ENCODE data around the gene NUS1.
"Not testable (repeated sequence)": the region's sequence is repeated elsewhere in the genome, so short reads cannot be mapped to it uniquely, and the experiment has no call there.

NUS1 gene

GRCh38 chr6:117674991-117675657, at the start of gene NUS1:
NUS1 (plus strand) TSS chr6:117675469; CDS start chr6:117675671, 202 bp downstream.
- peak; percentile 89 for DNase-seq

- no peak for DNase-seq
Measured at GRCh38 chr6:117627533-117627932, 47.7 kb upstream of the NUS1 start.

- no peak for DNase-seq
Measured at GRCh38 chr6:117629119-117629660, 46.1 kb upstream of the NUS1 start.

GRCh38 chr6:117637770-117638169, 37.5 kb upstream of the NUS1 start:
- DNase-seq, result no peak

GRCh38 chr6:117642976-117643375, 32.3 kb upstream of the NUS1 start:
- no peak for DNase-seq

GRCh38 chr6:117651984-117652383, 23.3 kb upstream of the NUS1 start:
- DNase-seq, result not testable (repeated sequence)

- DNase-seq, result no peak
Measured at GRCh38 chr6:117653949-117654348, 21.3 kb upstream of the NUS1 start.

GRCh38 chr6:117655380-117655779, 19.9 kb upstream of the NUS1 start:
- no peak for DNase-seq

- DNase-seq, result no peak
Measured at GRCh38 chr6:117666881-117667280, 8.4 kb upstream of the NUS1 start.

- DNase-seq, result no peak
Measured at GRCh38 chr6:117668736-117669135, 6.5 kb upstream of the NUS1 start.

GRCh38 chr6:117674503-117674902, 766 bp upstream of the NUS1 start:
- DNase-seq, result no peak

GRCh38 chr6:117675658-117676301, 511 bp downstream of the NUS1 start:
- DNase-seq, result not testable (repeated sequence)

- DNase-seq, result no peak
Measured at GRCh38 chr6:117676577-117677218, 1.4 kb downstream of the NUS1 start.

- DNase-seq, result no peak
Measured at GRCh38 chr6:117677553-117678141, 2.4 kb downstream of the NUS1 start.

GRCh38 chr6:117681162-117681741, 6.0 kb downstream of the NUS1 start:
- no peak for DNase-seq

GRCh38 chr6:117684749-117685148, 9.5 kb downstream of the NUS1 start:
- no peak for DNase-seq

GRCh38 chr6:117685359-117685758, 10.1 kb downstream of the NUS1 start:
- DNase-seq, result no peak

- no peak for DNase-seq
Measured at GRCh38 chr6:117687021-117687648, 11.9 kb downstream of the NUS1 start.

GRCh38 chr6:117689584-117689983, 14.3 kb downstream of the NUS1 start:
- DNase-seq, result not testable (repeated sequence)

GRCh38 chr6:117706504-117706903, 31.2 kb downstream of the NUS1 start:
- DNase-seq, result no peak

- not testable (repeated sequence) for DNase-seq
Measured at GRCh38 chr6:117706936-117707509, 31.8 kb downstream of the NUS1 start.

GRCh38 chr6:117711369-117711768, 36.1 kb downstream of the NUS1 start:
- DNase-seq, result no peak
